Heart left ventricle (tissue), 13 donors: ENCODE data around the gene DCDC2C.

ENCODE experiments used
- POLR2A ChIP-seq, 2 donors: fragments of 450-650 bp; IDR thresholded peaks; one replicate each; pipeline ENCODE4 v1.6.1; 2017; ENCODE audit warnings: antibody characterized with exemption in 2 of 2, mild to moderate bottlenecking in 2 of 2, moderate library complexity in 2 of 2
- TF ChIP-seq, protein P1 (sequence below), 12 donors: fragments of 200-600 bp; sonication (generic) in 4 of 12; IDR thresholded peaks; one replicate each; pipeline versions ENCODE4 v1.5.0 to v1.8.0; 2018 to 2022; ENCODE audit warnings: antibody characterized with exemption in 12 of 12, mild to moderate bottlenecking in 5 of 12
- donor health status: ischemic (EF 13 %, LVEDD 7.1; RV severe dilation, severe dysfunction).
- donor health status: DM: no; HTN: yes; CAD: no.
- donor health status: DM: no; HTN: no; CAD: no.
- donor health status: ischemic (EF 25% LVEDD 6.9; RV normal size, moderate dysfunction).
- donor health status: ischemic (EF 25% LVEDD 5.7; RV mildly dilated, moderate dysfunction).
- donor health status: ischemic (EF 35%, LVEDD 5.7; RV mildly dilated, moderate dysfunction).
- donor health status: nonischemic (EF 11% LVEDD 7.7; RV severe dilation, severe dysfunction).
- donor health status: DM: yes; HTN: yes; CAD: no.
- donor health status: PGD.
- donor health status: ischemic (EF 29% LVEDD 5.4; RV normal size, mild dysfunction).
- donor health status: nonischemic (EF 23%, LVEDD 6.1; RV moderate dilation, normal function).

DNA sequence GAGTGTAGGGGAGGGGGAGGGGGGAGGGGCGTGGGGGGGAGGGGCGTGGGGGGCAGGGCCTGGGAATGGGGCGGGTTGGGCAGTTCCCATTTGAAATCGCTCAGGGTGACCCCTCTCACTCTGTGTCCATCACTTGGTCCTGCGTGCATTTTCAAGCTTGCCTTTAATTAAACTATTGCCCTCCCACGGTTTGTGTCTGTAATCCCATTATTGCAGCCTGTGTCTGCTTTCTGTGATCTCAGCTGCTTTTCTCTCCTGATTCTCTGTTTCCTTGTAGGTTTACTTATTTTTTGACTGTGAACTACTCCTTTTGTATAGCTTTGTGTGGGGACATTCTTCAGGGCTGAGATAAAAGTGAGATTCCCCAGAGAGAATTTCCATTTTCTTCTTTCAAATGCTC, 1.3 kb downstream of the DCDC2C start:
- TF ChIP-seq, protein P1, sequence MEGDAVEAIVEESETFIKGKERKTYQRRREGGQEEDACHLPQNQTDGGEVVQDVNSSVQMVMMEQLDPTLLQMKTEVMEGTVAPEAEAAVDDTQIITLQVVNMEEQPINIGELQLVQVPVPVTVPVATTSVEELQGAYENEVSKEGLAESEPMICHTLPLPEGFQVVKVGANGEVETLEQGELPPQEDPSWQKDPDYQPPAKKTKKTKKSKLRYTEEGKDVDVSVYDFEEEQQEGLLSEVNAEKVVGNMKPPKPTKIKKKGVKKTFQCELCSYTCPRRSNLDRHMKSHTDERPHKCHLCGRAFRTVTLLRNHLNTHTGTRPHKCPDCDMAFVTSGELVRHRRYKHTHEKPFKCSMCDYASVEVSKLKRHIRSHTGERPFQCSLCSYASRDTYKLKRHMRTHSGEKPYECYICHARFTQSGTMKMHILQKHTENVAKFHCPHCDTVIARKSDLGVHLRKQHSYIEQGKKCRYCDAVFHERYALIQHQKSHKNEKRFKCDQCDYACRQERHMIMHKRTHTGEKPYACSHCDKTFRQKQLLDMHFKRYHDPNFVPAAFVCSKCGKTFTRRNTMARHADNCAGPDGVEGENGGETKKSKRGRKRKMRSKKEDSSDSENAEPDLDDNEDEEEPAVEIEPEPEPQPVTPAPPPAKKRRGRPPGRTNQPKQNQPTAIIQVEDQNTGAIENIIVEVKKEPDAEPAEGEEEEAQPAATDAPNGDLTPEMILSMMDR (IDR thresholded peaks at IDR 0.05) = no peak
- no peak for TF ChIP-seq POLR2A (IDR thresholded peaks at IDR 0.05)
